Measurements from ENCODE around the gene PCGF3. TPM values are rescaled to one million over a fixed set of nuclear protein-coding genes. Genes with fewer than 3 reads are reported as not detected.
"Not testable (repeated sequence)": the region's sequence is repeated elsewhere in the genome, so short reads cannot be mapped to it uniquely, and the experiment has no call there.

The PCGF3 gene
- total RNA-seq, 1 experiment from 2014 or later, result 66.3 TPM

GRCh38 chr4:775485-775884, 69.9 kb downstream of the PCGF3 start:
- H3K9me2 ChIP-seq (ENCODE audit: insufficient read depth); RAD21 ChIA-PET (ENCODE audit: low non-redundant PET in 1 of 2, low total read pairs in 2 of 2, uncharacterized antibody in 2 of 2, unreplicated experiment in 2 of 2); H2AFZ ChIP-seq (ENCODE audit: low read depth, low read length, poor library complexity, severe bottlenecking); H3K9me3 ChIP-seq (ENCODE audit: control insufficient read depth in 1 of 2, insufficient read depth in 1 of 2, low read depth in 1 of 2, low read length in 2 of 2); DNase-seq (ENCODE audit: low read depth, low spot score); POLR2A ChIA-PET; H3K4me2 ChIP-seq (ENCODE audit: low read length); ATAC-seq; intact Hi-C loops (cut with micrococcal nuclease); H3K9ac ChIP-seq (ENCODE audit: low read length); CTCF ChIA-PET; H3K27me3 ChIP-seq (ENCODE audit: insufficient read depth, low read length); H3K4me1 ChIP-seq (ENCODE audit: control insufficient read depth in 1 of 2, insufficient read depth in 2 of 2, low read length in 2 of 2); H3K4me3 ChIP-seq (replicated peaks in 1 of 2; ENCODE audit: low read depth in 1 of 2, low read length in 2 of 2); H3K27ac ChIP-seq (ENCODE audit: low read depth, low read length); H4K20me1 ChIP-seq (ENCODE audit: insufficient read depth); BruUV-seq (replicated peaks): not testable (repeated sequence)
- Histone ChIP-seq H3K36me3 (ENCODE audit: control insufficient read depth in 1 of 2, insufficient read depth in 2 of 2, low read length in 2 of 2) (peaks cover 22 to 40% of the 10 kb centered on the region in 2 experiments), H3K79me2 (ENCODE audit: insufficient read depth, low read length) (peaks cover 88% of the 10 kb centered on the region)
- peak; percentile 22; the same call in 1 of the 2 replicates for TF ChIP-seq POLR2AphosphoS5 (IDR thresholded peaks at IDR 0.05; ENCODE audit: low read depth, low read length)

GRCh38 chr4:776743-777441, 71.3 kb downstream of the PCGF3 start:
- peaks cover 86% of the 10 kb centered on the region for H3K79me2 ChIP-seq (ENCODE audit: insufficient read depth, low read length)
- H3K27ac ChIP-seq (ENCODE audit: low read depth, low read length), result no peak overlapping the region
- H4K20me1 ChIP-seq (ENCODE audit: insufficient read depth), result peaks cover 5% of the 10 kb centered on the region; the same call in 1 of the 2 replicates
- ChIA-PET RAD21 (ENCODE audit: low non-redundant PET in 1 of 2, low total read pairs in 2 of 2, uncharacterized antibody in 2 of 2, unreplicated experiment in 2 of 2) (no interaction called here), CTCF (no interaction called here), POLR2A (no interaction called here)
- TF ChIP-seq CEBPB (IDR thresholded peaks at IDR 0.05; ENCODE audit: low read depth) (no peak), EZH2 (IDR thresholded peaks at IDR 0.05) (no peak), ZNF274 (IDR thresholded peaks at IDR 0.05; ENCODE audit: low read depth, low read length) (no peak), EZH2phosphoT487 (IDR thresholded peaks at IDR 0.05; ENCODE audit: borderline replicate concordance) (no peak), RAD21 (IDR thresholded peaks at IDR 0.05; ENCODE audit: low read depth) (no peak), SRF (IDR thresholded peaks at IDR 0.05; ENCODE audit: low read depth) (no peak), FOSL1 (IDR thresholded peaks at IDR 0.05; ENCODE audit: low read depth) (no peak), ZFX (IDR thresholded peaks at IDR 0.05) (no peak), JUND (IDR thresholded peaks at IDR 0.05) (no peak), EGR1 (IDR thresholded peaks at IDR 0.05; ENCODE audit: low read depth) (no peak), CBX3 (IDR thresholded peaks at IDR 0.05; ENCODE audit: low read depth) (no peak), ELF1 (IDR thresholded peaks at IDR 0.05; ENCODE audit: borderline replicate concordance, low read depth) (no peak), POLR2AphosphoS5 (IDR thresholded peaks at IDR 0.05; ENCODE audit: low read depth, low read length) (no peak), ATF3 (IDR thresholded peaks at IDR 0.05) (no peak)
- TF ChIP-seq, protein P1, sequence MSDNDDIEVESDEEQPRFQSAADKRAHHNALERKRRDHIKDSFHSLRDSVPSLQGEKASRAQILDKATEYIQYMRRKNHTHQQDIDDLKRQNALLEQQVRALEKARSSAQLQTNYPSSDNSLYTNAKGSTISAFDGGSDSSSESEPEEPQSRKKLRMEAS (IDR thresholded peaks at IDR 0.05), result no peak
- TF ChIP-seq, protein P2, sequence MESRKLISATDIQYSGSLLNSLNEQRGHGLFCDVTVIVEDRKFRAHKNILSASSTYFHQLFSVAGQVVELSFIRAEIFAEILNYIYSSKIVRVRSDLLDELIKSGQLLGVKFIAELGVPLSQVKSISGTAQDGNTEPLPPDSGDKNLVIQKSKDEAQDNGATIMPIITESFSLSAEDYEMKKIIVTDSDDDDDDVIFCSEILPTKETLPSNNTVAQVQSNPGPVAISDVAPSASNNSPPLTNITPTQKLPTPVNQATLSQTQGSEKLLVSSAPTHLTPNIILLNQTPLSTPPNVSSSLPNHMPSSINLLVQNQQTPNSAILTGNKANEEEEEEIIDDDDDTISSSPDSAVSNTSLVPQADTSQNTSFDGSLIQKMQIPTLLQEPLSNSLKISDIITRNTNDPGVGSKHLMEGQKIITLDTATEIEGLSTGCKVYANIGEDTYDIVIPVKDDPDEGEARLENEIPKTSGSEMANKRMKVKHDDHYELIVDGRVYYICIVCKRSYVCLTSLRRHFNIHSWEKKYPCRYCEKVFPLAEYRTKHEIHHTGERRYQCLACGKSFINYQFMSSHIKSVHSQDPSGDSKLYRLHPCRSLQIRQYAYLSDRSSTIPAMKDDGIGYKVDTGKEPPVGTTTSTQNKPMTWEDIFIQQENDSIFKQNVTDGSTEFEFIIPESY (IDR thresholded peaks at IDR 0.05; ENCODE audit: extremely low read depth, insufficient replicate concordance, low read length), result no peak
- TF ChIP-seq, protein P3, sequence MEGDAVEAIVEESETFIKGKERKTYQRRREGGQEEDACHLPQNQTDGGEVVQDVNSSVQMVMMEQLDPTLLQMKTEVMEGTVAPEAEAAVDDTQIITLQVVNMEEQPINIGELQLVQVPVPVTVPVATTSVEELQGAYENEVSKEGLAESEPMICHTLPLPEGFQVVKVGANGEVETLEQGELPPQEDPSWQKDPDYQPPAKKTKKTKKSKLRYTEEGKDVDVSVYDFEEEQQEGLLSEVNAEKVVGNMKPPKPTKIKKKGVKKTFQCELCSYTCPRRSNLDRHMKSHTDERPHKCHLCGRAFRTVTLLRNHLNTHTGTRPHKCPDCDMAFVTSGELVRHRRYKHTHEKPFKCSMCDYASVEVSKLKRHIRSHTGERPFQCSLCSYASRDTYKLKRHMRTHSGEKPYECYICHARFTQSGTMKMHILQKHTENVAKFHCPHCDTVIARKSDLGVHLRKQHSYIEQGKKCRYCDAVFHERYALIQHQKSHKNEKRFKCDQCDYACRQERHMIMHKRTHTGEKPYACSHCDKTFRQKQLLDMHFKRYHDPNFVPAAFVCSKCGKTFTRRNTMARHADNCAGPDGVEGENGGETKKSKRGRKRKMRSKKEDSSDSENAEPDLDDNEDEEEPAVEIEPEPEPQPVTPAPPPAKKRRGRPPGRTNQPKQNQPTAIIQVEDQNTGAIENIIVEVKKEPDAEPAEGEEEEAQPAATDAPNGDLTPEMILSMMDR (IDR thresholded peaks at IDR 0.05 in 2 of 3, conservative IDR thresholded peaks at IDR 0.05 in 1 of 3; ENCODE audit: borderline replicate concordance in 1 of 3, insufficient read depth in 1 of 3, low read depth in 2 of 3, low read length in 2 of 3), result no peak
- H3K9me2 ChIP-seq (ENCODE audit: insufficient read depth), result no peaks in the 10 kb centered on the region
- BruUV-seq (replicated peaks), result no TSS peak
- H3K4me3 ChIP-seq (replicated peaks in 1 of 2; ENCODE audit: low read depth in 1 of 2, low read length in 2 of 2), result no peak overlapping the region
- no peaks in the 10 kb centered on the region for H3K9me3 ChIP-seq (ENCODE audit: control insufficient read depth in 1 of 2, insufficient read depth in 1 of 2, low read depth in 1 of 2, low read length in 2 of 2)
- no peak overlapping the region for H3K9ac ChIP-seq (ENCODE audit: low read length)
- ATAC-seq, result no peak
- H3K27me3 ChIP-seq (ENCODE audit: insufficient read depth, low read length), result no peaks in the 10 kb centered on the region
- H3K36me3 ChIP-seq (ENCODE audit: control insufficient read depth in 1 of 2, insufficient read depth in 2 of 2, low read length in 2 of 2), result peaks cover 19 to 30% of the 10 kb centered on the region in 2 experiments; a peak in 3 of 4 replicates
- no peak overlapping the region for H2AFZ ChIP-seq (ENCODE audit: low read depth, low read length, poor library complexity, severe bottlenecking)
- intact Hi-C loops (cut with micrococcal nuclease), result no loop called here
- peaks cover 3 to 8% of the 10 kb centered on the region in 2 experiments; a peak in 3 of 4 replicates for H3K4me1 ChIP-seq (ENCODE audit: control insufficient read depth in 1 of 2, insufficient read depth in 2 of 2, low read length in 2 of 2)
- H3K4me2 ChIP-seq (ENCODE audit: low read length), result no peak overlapping the region
- DNase-seq (ENCODE audit: low read depth, low spot score), result no peak
